ENCODE data around the gene MAPK4.

MAPK4 gene

GRCh38 chr18:50626317-50626716 is 66.4 kb downstream of the MAPK4 start:
- no peak for DNase-seq

- DNase-seq: no peak
These were observed 68.0 kb downstream of the MAPK4 start for GRCh38 chr18:50627594-50628532.

GRCh38 chr18:50628533-50628905 is 68.6 kb downstream of the MAPK4 start:
- no peak for DNase-seq

DNA sequence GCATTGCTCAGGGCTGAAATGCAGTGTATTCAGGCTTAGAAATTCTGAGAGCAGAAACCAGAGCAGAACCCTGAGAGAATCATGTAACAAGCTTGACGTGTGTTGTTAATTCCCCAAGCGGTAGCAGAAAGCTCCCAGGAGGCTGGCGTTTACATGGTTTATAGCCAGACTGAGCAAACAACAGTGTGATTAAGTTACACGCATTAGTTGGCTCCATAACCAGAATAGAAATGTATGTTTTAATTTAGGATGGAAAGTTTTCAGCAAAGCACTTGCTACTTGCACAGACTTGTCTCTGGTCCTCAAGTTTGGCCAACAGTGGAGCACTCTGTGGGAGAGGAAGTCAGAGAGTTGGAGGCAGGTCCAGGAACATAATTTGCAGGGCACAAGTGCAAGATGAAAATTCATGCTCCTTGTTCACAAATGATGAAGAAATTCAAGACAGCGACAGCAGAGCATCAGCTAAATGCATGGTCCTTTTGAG is 69.3 kb downstream of the MAPK4 start:
- no peak for DNase-seq

DNA sequence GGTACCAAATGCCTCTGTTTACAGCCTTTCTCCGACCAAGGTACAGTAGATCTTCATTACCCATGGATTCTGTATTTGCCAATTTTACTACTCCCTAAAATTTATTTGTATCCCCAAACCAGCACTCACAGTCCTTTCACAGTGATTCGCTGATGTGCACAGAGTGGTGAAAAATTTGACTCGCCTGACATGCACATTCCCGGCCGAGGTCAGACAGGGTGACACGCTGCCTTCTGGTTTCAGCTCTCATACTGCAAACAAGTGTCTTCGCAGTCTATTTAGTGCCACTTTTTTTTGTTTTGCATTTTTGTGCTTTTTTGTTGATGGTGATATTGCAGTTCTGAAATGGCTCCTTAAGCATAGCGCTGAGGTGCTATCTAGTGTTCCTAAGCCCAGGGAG is 71.0 kb downstream of the MAPK4 start:
- no peak for DNase-seq

DNA sequence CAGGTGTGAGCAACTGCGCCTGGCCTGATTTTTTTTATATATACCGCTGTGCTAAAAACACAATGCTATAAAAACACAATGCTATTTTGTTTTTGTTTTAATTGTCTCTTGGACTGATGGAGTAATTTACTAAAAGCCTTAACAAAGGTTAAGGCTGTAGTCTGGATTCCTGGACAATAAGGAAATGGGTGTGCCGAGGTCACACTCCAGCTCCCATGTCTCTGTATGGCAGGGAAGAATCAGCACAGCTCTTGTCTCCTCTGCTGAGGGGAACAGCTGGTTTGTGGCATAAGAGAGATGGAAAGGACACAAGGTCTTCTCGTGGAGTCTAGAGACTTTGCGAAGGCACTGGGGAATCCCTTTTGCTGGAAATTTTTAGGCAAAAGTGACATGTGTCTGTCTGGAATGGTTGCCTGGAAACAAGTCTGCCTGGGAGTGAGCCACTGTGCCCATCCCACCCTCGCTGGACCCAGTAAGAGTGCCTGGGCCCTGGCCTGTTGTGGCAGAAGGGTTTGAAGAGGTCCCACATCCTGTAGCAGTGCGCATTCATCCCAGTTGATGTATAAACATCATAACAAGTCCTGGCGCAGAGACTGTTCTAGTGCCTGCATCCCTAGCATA is 73.1 kb downstream of the MAPK4 start:
- DNase-seq: no peak

- DNase-seq: no peak
These were observed 74.1 kb downstream of the MAPK4 start for GRCh38 chr18:50633992-50634391.

- DNase-seq: no peak
These were observed 76.6 kb downstream of the MAPK4 start for GRCh38 chr18:50636366-50637057.

GRCh38 chr18:50638016-50638883 is 78.4 kb downstream of the MAPK4 start:
- no peak for DNase-seq

DNA sequence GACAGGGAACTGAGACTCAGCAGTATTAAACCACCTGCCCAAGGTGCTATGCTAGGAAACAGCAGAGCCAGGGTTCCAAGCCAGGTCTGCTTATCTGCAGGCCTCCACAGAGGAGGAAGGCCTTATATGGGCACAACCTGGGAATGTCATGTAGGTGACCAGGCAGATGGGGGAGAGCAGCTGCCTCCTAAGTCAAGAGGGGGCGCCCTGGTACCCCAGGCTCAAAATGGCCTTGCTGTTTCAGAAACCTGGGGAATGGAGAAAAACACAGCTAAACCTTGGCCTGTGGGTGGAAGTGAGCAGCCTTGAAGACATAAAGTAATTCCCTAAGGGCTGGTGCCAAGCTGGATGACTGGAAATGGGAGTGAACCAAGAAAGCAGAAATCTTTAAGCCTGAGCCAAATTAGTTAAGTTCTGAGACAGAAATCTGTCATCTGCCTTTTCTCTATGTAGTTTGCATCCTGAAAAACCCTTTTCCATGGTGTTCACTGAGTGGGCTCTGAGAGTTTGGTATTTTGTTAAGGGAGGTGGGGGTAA is 79.1 kb downstream of the MAPK4 start:
- DNase-seq: no peak

- DNase-seq: no peak
These were observed 79.8 kb downstream of the MAPK4 start for GRCh38 chr18:50639711-50640110.

DNA sequence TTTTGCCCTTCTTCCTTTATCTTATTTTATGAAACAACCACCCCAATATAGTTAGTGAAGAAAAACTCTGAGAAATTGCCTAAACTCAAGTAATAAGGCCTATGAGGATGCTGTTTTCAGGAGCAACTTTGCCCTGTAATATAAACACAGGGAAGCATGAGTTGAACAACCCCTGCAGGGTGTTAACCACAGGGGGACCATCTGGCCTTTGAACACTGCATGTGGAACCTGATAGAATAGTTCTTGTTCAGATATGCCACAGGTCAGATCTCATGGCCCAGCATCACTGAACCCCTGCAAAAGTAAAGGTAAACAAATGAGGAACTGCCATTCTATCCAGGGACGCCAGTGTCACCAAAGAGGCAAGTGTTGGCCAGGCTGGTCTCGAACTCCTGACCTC is 82.6 kb downstream of the MAPK4 start:
- DNase-seq: no peak

GRCh38 chr18:50644146-50644545 is 84.3 kb downstream of the MAPK4 start:
- DNase-seq: no peak

GRCh38 chr18:50644807-50645206 is 84.9 kb downstream of the MAPK4 start:
- no peak for DNase-seq

GRCh38 chr18:50647237-50647636 is 87.3 kb downstream of the MAPK4 start:
- DNase-seq: no peak

DNA sequence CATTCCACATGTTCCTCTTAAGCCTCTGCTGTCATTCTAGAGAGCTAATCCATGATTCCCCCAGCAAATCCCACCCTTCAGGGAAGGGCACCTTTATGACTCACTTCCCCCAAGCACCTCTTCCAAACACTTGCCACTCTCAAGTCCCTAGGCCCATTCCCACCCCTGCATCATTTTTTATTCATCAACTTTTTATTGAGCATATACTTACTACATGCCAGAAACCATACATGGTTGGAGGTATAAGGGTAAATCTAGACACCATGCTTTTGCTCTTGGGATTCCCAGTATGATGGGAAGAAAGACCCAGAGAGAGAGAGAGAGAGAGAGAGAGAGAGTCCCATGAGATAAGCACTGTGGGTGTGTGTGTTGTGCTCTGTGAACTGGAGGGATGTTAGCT is 87.9 kb downstream of the MAPK4 start:
- DNase-seq: no peak

- no peak for DNase-seq
These were observed 89.9 kb downstream of the MAPK4 start for GRCh38 chr18:50649821-50650220.

- no peak for DNase-seq
These were observed 91.4 kb downstream of the MAPK4 start for GRCh38 chr18:50651334-50651733.

DNA sequence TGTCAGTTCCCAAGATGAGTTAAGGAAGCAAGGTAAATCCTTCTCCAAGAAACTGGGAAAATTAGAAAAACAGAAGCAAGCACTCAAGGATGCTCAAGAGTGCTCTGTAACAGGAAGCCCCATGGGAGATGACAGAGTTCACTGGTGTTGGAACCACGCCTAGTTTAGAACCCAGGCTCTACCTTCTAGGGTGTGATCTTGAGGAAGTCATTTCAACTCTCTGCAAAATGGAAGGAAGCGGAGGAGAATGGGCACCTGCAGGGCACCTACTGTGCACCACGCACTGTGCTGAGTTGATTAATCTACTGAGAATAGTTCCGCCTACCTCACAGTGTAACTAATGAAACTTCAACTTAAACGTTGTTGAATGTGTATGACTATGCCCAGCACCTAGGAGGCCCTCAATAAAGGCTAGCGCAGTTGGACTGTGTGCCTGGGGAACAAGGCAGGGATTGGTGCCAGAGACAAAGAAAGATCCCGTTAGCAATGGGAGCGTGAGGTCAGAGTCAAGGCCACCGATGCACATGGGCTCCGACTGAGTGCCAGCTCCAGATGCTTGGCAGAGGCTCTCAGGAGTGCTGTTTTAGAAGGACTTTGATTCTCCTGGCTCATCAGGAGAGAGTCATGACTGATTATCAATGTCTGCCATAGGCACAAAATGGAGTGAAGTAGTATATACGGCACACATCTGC is 93.7 kb downstream of the MAPK4 start:
- DNase-seq: no peak

GRCh38 chr18:50654211-50654610 is 94.3 kb downstream of the MAPK4 start:
- no peak for DNase-seq

DNA sequence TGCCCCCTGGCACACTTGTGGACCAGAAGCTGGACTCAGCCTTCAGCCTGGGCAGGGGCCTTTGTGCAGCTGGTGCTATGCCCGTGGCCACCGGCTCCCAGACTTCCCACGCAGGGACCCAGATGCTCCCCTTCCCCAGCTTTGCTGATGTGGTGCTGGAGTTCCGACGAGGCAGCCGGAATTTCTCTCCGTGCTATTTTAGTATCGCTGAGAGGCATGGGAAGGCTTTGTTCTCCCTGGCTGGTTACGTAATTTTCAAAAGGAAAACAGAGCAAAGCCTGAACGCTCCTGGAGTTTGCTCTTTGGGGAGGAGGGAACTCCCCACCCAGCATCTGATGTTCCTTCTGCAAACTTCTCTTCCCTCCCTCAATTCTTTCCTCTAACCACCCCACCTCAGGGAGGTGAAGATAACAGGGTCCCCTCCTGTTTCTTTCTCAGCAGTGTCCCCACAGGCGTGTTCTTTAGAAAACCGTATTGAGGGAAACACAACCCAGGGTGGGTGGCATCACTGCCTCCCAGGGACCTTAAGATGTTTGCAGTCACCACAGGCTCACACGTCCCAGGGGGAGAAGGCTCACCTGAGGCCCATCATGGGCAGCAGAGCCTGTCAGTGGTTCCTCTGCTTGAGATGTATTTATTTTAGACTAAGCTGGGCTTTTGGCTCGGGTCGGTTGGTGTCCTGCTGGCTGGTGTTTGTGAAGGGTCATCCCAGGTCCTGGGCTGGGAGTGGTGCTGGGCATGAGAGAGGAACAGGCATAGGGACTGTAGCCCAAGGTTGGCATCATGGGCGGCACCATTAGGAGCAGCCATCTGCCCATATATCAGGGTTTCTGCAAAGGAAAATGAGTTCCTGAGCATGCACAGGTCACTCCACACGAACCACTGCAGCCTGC is 95.0 kb downstream of the MAPK4 start:
- no peak for DNase-seq

Measured in activated T-cell treated with anti-CD3 and anti-CD28 coated beads for 4 hours (primary cell).